GM10248 (cell line): ENCODE data around the gene ISOC1.

ENCODE experiments used
- CTCF ChIA-PET: fragments of 300-600 bp; sonication (Branson Sonifier 250); formaldehyde crosslinking; extraction: SDS; loops from one replicate; lab custom pipeline; 2021; ENCODE audit warnings: antibody characterized with exemption; lab: Yijun Ruan, JAX
- POLR2A ChIA-PET: fragments of 350-650 bp; sonication (Branson Sonifier 250); formaldehyde crosslinking; extraction: SDS; loops from one replicate; lab custom pipeline; 2020; ENCODE audit warnings: antibody characterized with exemption; lab: Yijun Ruan, JAX
- DNase-seq: peaks from one replicate; pipeline ENCODE4 v3.0.0; 2012; ENCODE audit errors: extremely low spot score
- CTCF ChIP-seq: IDR thresholded peaks from 2 replicates; pipeline ENCODE4 v1.5.1; 2012; ENCODE audit warnings: mild to moderate bottlenecking, low read depth; ENCODE audit errors: extremely low read depth, missing control alignments, control extremely low read depth

Gene ISOC1

GRCh38 chr5:129094087-129094923, at the start of gene ISOC1:
Gene ISOC1, plus strand, starts transcription at chr5:129094749. Its CDS starts 18 bp downstream, at chr5:129094767.
- DNase-seq: peak; percentile 93
- TF ChIP-seq CTCF: no peak
- ChIA-PET POLR2A (interaction anchor here (0.9 to 1.0 kb wide), 2 partner anchors 25 to 32 kb away, joined by 3 to 5 read pairs; no protein-coding TSS in a partner anchor), CTCF (interaction anchor here (0.9 to 7.8 kb wide), 15 partner anchors 9 to 674 kb away, joined by 3 to 66 read pairs (median 4); no protein-coding TSS in a partner anchor)

GRCh38 chr5:129046151-129046550, 48.4 kb upstream of the ISOC1 start:
- ChIA-PET CTCF (no interaction called here), POLR2A (no interaction called here)
- TF ChIP-seq CTCF: no peak
- DNase-seq: no peak

GRCh38 chr5:129048509-129048908, 46.0 kb upstream of the ISOC1 start:
- ChIA-PET POLR2A (no interaction called here), CTCF (interaction anchor here (1.2 kb wide), 1 partner anchor 47 kb away, joined by 3 read pairs; the partner anchor contains the start of gene ISOC1)
- DNase-seq: no peak
- no peak for TF ChIP-seq CTCF

GRCh38 chr5:129049126-129049799, 45.3 kb upstream of the ISOC1 start:
- CTCF ChIA-PET: interaction anchor here (1.2 kb wide), 1 partner anchor 46 kb away, joined by 3 read pairs; the partner anchor contains the start of gene ISOC1

GRCh38 chr5:129051283-129051682, 43.3 kb upstream of the ISOC1 start:
- POLR2A ChIA-PET: no interaction called here
- DNase-seq: no peak
- CTCF ChIA-PET: interaction anchor here (1.1 kb wide), 1 partner anchor 10 kb away, joined by 3 read pairs; no protein-coding TSS in a partner anchor
- no peak for TF ChIP-seq CTCF

More at GRCh38 chr5:129049126-129049799, 45.3 kb upstream of the ISOC1 start:
- POLR2A ChIA-PET: no interaction called here
- no peak for TF ChIP-seq CTCF
- no peak for DNase-seq

- DNase-seq: no peak
- ChIA-PET CTCF (interaction anchor here (0.9 to 1.3 kb wide), 3 partner anchors 10 to 148 kb away, joined by 3 read pairs; no protein-coding TSS in a partner anchor), POLR2A (no interaction called here)
- TF ChIP-seq CTCF: no peak
Observed at GRCh38 chr5:129053438-129053837, 41.1 kb upstream of the ISOC1 start.
